Measurements from ENCODE around the gene PIM1.

- no peak for TF ChIP-seq CTCF (IDR thresholded peaks at IDR 0.05)
- no peak for TF ChIP-seq EZH2 (IDR thresholded peaks at IDR 0.05)
These were observed 42.3 kb downstream of the PIM1 start for GRCh38 chr6:37212268-37212667.
